Effector memory CD4-positive, alpha-beta T cell (primary cell): ENCODE data around the gene DOCK9.

Experiments
- DNase-seq, 3 donors: peaks; one replicate each; pipeline ENCODE4 v3.0.0-alpha.2; 2020
- H3K27ac ChIP-seq: 2 replicates; pipeline ENCODE4 v1.7.0; 2013; ENCODE audit warnings: mild to moderate bottlenecking, low read length, moderate library complexity; ENCODE audit not compliant: insufficient read depth, poor library complexity, severe bottlenecking
- H3K27me3 ChIP-seq: replicated peaks from 2 replicates; pipeline ENCODE4 v1.7.0; 2013; ENCODE audit warnings: mild to moderate bottlenecking, low read length; ENCODE audit not compliant: insufficient read depth, control insufficient read depth, poor library complexity, severe bottlenecking
- H3K36me3 ChIP-seq: 2 replicates; pipeline ENCODE4 v1.7.0; 2013; ENCODE audit warnings: mild to moderate bottlenecking, low read length, moderate library complexity; ENCODE audit not compliant: control insufficient read depth, insufficient read depth
- H3K4me1 ChIP-seq: 2 replicates; pipeline ENCODE4 v1.7.0; 2013; ENCODE audit warnings: low read length, mild to moderate bottlenecking; ENCODE audit not compliant: control insufficient read depth, insufficient read depth, poor library complexity, severe bottlenecking
- H3K4me3 ChIP-seq: 2 replicates; pipeline ENCODE4 v1.7.0; 2013; ENCODE audit warnings: low read length, low read depth, mild to moderate bottlenecking; ENCODE audit not compliant: insufficient read depth, poor library complexity, severe bottlenecking
- H3K9me3 ChIP-seq: 2 replicates; pipeline ENCODE4 v1.7.0; 2013; ENCODE audit warnings: mild to moderate bottlenecking, low read length, moderate library complexity; ENCODE audit not compliant: control insufficient read depth

Gene DOCK9

DNA sequence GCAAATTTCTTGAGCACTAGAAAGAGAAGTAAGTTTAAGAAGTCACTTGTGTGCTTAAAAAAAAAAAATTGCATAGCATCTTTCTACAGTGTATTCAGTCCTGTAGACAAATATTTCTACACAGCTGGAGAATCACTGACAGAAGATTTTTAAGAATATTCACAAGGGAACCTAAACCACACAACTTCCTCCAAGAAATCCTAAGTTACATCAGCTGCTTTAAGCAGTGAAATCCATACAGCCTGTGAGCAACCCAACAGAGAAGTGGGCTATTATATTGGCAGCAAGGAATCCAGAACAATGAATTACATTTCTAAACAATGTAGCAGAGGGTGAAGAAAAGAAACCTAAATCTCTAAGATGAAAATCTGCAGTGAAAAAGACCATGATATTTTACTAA is 1.5 kb downstream of the DOCK9 start:
- H3K4me1 ChIP-seq = peaks cover under 1% of the 10 kb centered on the region
- H3K36me3 ChIP-seq = no peaks in the 10 kb centered on the region
- H3K27ac ChIP-seq = no peak overlapping the region
- no peak overlapping the region for H3K4me3 ChIP-seq
- H3K27me3 ChIP-seq = no peaks in the 10 kb centered on the region
- no peak for DNase-seq
- H3K9me3 ChIP-seq = no peaks in the 10 kb centered on the region

DNA sequence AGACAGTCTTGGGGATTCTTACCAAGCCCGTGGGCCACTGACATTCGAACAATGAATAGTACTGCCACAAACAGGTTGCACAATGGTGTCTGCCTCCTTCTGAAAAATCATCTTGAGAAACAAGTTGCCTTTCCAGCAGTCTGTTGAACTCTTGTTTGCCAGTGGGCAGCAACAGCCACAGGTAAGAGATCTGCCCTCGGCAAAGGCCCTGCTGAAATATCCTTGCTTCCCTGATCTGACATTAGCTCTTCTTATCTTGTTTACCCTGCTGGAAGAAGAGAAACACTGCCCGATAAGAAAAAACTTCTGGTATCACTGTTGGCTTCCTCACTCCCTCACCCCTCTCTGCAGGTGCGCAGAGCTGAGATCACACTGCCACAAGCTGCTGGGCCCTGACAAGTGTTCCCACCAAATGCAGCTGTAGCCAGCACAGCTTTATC is 2.0 kb downstream of the DOCK9 start:
- DNase-seq = no peak
- Histone ChIP-seq H3K4me1 (no peaks in the 10 kb centered on the region), H3K9me3 (no peaks in the 10 kb centered on the region), H3K36me3 (no peaks in the 10 kb centered on the region), H3K4me3 (no peak overlapping the region), H3K27ac (no peak overlapping the region), H3K27me3 (no peaks in the 10 kb centered on the region)

DNA sequence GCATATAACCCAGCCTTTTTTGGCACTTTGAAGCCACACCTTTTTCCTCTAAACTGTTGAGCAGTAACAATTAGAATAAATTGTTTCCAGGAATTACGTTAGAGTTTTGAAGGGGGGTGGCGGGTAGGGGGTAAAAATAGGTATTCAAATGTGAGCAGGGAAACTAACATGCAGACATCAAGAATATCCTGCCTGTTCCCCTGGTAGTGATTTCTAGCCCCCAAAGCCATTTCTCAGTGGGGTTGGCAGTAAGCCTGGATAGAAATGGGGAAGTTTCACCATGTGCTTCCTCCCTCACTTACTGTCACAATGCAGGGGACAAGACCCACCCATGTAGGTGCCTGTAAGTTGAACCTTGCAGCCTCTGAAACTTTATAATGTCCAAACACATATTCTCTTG is 3.8 kb downstream of the DOCK9 start:
- H3K4me3 ChIP-seq = no peak overlapping the region
- no peak for DNase-seq
- H3K9me3 ChIP-seq = no peaks in the 10 kb centered on the region
- no peaks in the 10 kb centered on the region for H3K27me3 ChIP-seq
- peaks cover 5% of the 10 kb centered on the region for H3K4me1 ChIP-seq
- no peak overlapping the region for H3K27ac ChIP-seq
- H3K36me3 ChIP-seq = no peaks in the 10 kb centered on the region

DNA sequence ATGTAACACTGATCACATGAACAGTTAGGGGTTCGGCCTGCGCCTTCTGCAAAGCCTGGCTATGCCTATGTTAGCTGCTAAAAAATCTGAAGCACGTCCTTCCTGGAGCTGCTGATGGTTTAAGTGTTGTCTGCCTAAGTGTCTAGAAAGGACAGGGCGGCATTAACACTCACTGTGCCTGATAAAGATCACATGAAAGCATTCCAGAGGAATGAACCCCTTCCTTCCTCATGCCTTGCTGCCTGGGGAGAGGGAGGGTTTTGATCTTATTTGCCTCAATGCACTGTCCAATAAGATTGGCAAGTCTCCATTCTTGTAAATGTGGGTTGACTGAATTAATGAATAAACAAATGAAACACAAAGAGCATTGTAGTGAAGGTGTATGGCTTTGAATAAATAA is 5.2 kb downstream of the DOCK9 start:
- peaks cover 5% of the 10 kb centered on the region for H3K4me1 ChIP-seq
- DNase-seq = no peak

DNA sequence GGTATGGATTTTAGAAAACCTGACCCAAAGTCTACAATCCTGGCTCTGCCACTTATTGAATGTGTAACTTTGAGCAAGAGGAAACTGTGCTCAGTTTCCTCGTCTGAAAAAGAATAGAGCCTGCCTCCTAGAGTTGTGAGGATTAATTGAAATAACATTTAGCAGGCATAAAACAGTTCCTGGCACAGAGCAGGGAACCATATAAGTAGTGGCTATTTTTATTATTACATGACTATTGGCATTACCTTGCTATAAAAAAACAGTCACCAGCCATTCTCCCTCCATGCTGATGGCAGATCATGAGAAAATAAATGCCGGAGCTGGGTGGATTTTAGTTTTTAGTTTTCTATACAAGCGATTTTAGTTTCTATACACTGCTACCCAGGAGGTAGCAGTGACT is 5.8 kb downstream of the DOCK9 start:
- Histone ChIP-seq H3K9me3 (no peaks in the 10 kb centered on the region), H3K27me3 (no peaks in the 10 kb centered on the region), H3K27ac (no peak overlapping the region), H3K4me3 (no peak overlapping the region), H3K4me1 (peaks cover 5% of the 10 kb centered on the region), H3K36me3 (no peaks in the 10 kb centered on the region)
- DNase-seq = no peak

More for the DNA sequence above, 5.2 kb downstream of the DOCK9 start:
- H3K27ac ChIP-seq = no peak overlapping the region
- no peaks in the 10 kb centered on the region for H3K27me3 ChIP-seq
- H3K36me3 ChIP-seq = no peaks in the 10 kb centered on the region
- H3K9me3 ChIP-seq = no peaks in the 10 kb centered on the region
- H3K4me3 ChIP-seq = no peak overlapping the region

DNA sequence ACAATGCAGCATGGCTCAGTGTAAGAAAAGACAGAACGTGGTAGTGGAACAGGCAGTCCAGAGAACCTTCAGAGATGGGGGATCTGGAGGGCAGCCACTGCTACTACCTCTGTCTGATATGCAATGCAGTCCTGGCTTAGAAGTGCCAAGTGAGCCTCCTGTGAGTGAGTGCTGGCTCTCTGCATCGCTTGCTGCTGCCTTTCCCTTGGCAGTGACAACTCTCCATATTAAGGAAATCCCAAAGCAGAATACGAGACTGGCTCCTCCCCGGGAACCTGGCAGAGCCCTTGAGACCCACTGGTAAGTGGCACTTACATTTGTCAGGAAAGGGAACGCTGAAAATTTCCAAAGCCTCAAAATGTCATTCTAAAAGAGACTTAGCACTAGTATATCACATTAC is 7.5 kb downstream of the DOCK9 start:
- H3K9me3 ChIP-seq = no peaks in the 10 kb centered on the region
- peaks cover 5% of the 10 kb centered on the region for H3K4me1 ChIP-seq
- H3K4me3 ChIP-seq = no peak overlapping the region
- H3K27ac ChIP-seq = no peak overlapping the region
- H3K36me3 ChIP-seq = no peaks in the 10 kb centered on the region
- no peaks in the 10 kb centered on the region for H3K27me3 ChIP-seq
- no peak for DNase-seq

DNA sequence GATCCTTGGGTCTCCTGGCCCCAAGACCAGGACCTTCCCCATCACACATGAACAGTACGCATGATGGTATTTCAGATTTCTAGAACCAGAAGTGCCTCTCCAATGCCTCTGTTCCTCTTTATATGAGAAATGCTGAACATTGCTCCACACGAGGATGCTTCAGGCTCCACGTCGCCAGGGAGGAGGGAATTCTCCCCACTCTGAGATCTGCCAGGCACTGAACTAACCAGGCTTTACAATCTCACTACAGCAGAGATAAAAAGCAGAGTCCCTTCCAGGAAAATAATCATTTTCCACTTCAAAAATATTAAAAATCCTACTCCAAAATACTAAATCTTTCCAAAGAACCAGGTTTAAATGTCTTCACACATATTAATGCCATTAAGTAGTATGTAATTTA is 10.4 kb downstream of the DOCK9 start:
- Histone ChIP-seq H3K36me3 (no peaks in the 10 kb centered on the region), H3K27me3 (no peaks in the 10 kb centered on the region), H3K4me1 (peaks cover 5% of the 10 kb centered on the region), H3K9me3 (no peaks in the 10 kb centered on the region), H3K27ac (no peak overlapping the region), H3K4me3 (no peak overlapping the region)
- no peak for DNase-seq

DNA sequence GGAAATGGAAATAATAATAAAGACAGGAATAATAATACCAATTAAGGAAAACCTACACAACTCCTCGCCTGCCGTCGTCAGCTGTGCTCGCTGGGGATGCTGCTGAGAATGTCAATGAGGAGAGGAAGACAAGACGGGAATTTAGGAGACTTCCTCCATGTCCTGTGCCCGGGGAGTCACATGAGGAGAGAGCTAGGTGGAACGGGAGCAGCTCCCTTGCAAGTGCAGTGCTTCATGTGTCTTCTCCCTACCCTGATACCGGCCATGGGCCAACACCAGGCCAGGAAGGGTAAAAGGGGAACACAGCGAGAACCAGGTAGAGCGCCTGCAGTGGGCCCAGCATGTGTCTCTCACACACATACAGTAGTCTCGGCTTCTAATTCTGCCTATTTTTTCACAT is 11.8 kb downstream of the DOCK9 start:
- H3K27me3 ChIP-seq = no peaks in the 10 kb centered on the region
- no peaks in the 10 kb centered on the region for H3K9me3 ChIP-seq
- H3K27ac ChIP-seq = no peak overlapping the region
- DNase-seq = no peak
- no peaks in the 10 kb centered on the region for H3K36me3 ChIP-seq
- peaks cover 5% of the 10 kb centered on the region for H3K4me1 ChIP-seq
- no peak overlapping the region for H3K4me3 ChIP-seq

DNA sequence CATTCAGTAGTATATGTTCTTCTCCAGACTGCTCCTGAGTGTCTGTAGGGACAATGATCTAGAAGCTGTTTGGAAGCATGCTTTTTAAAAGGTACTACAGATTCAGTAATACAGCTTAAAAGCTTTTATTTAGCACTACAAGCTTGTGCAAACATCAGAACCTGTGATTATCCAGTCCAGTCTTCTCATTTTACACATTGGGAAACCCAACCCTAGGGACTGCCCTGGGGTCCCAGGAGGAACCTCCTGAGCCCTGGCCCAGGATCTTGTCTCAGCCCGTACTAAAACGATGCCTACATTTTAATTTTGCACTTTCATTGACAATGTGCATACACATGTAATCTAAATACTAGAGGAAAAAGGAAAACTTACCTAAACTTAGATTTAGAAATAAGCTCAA is 12.5 kb downstream of the DOCK9 start:
- Histone ChIP-seq H3K27me3 (no peaks in the 10 kb centered on the region), H3K4me1 (peaks cover 2% of the 10 kb centered on the region), H3K9me3 (no peaks in the 10 kb centered on the region), H3K4me3 (no peak overlapping the region), H3K36me3 (no peaks in the 10 kb centered on the region), H3K27ac (no peak overlapping the region)
- no peak for DNase-seq

DNA sequence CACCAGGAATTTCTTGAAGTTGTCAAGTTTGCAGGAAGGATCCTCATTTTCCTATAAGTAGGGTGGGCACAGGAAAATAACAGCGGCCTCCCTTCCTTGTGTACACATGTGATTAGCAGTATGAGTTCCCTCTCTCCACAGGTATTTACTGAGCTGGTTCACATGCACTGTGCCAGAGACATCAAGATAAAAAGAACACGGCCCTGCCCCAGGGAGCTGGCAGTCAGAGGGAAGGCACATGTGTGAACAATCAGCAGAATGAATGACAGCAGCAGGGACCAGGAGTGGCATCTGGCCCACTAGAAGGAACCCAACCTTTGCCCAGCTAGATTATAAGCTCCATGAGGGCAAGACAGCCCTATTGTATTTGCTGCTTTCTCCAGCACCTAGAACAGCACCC is 13.9 kb downstream of the DOCK9 start:
- H3K4me3 ChIP-seq = no peak overlapping the region
- no peaks in the 10 kb centered on the region for H3K4me1 ChIP-seq
- no peaks in the 10 kb centered on the region for H3K9me3 ChIP-seq
- no peaks in the 10 kb centered on the region for H3K36me3 ChIP-seq
- H3K27me3 ChIP-seq = no peaks in the 10 kb centered on the region
- H3K27ac ChIP-seq = no peak overlapping the region
- DNase-seq = no peak
